Spleen (tissue), 7 donors: ENCODE data around the gene KCNQ1.

Source experiments
- POLR2AphosphoS5 ChIP-seq, 3 donors: sonication (generic); formaldehyde crosslinking; IDR thresholded peaks; one replicate each; pipeline ENCODE4 v1.5.1; 2017; ENCODE audit warnings: antibody characterized with exemption in 3 of 3
- TF ChIP-seq, protein P1 (sequence below), 11 experiments: fragments of 200-600 bp in 7 of 11; fragments of 450-650 bp in 4 of 11; sonication (generic) in 4 of 11; IDR thresholded peaks in 8 of 11; conservative IDR thresholded peaks in 3 of 11; 1 replicate in 7 of 11; 2 replicates in 4 of 11; pipeline versions ENCODE4 v1.4.0 to v1.8.0; 2016 to 2021; ENCODE audit warnings: antibody characterized with exemption in 11 of 11, inconsistent platforms in 4 of 11, mild to moderate bottlenecking in 1 of 11
- donor health status: DM: no; HTN: no; CAD: no; lungs with moderate emphysema.
- donor health status: DM: no; HTN: no; CAD: no.
- donor health status: DM: no; HTN: no; CAD: no.

DNA sequence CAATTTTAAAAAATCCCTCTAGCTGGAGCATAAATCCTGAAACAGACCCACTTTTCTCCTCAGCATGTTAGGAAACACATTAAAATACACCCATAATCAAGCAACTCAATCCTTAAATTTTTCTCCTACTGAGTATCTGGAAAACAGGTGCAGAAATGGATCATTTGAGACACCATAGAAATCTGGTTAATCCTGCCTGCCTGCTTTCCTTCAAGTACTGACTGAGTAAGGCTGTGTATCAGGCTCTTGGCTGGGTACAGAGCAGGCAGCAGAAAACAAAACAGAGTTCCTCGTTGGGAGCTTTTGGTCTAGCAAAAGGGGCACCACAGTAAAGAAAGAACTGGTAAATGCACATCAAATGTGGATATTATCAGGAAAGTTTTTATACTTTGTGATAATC, 253.1 kb downstream of the KCNQ1 start:
- TF ChIP-seq, protein P1, sequence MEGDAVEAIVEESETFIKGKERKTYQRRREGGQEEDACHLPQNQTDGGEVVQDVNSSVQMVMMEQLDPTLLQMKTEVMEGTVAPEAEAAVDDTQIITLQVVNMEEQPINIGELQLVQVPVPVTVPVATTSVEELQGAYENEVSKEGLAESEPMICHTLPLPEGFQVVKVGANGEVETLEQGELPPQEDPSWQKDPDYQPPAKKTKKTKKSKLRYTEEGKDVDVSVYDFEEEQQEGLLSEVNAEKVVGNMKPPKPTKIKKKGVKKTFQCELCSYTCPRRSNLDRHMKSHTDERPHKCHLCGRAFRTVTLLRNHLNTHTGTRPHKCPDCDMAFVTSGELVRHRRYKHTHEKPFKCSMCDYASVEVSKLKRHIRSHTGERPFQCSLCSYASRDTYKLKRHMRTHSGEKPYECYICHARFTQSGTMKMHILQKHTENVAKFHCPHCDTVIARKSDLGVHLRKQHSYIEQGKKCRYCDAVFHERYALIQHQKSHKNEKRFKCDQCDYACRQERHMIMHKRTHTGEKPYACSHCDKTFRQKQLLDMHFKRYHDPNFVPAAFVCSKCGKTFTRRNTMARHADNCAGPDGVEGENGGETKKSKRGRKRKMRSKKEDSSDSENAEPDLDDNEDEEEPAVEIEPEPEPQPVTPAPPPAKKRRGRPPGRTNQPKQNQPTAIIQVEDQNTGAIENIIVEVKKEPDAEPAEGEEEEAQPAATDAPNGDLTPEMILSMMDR (IDR thresholded peaks at IDR 0.05 in 8 of 11, conservative IDR thresholded peaks at IDR 0.05 in 3 of 11) = no peak
- no peak for TF ChIP-seq POLR2AphosphoS5 (IDR thresholded peaks at IDR 0.05)
